Peyer's patch (tissue), 4 donors: ENCODE data around the gene ZBTB7C.

Experiments
- POLR2A ChIP-seq, 2 donors: fragments of 450-650 bp; IDR thresholded peaks; one replicate each; pipeline ENCODE4 v1.5.1; 2017; ENCODE audit warnings: antibody characterized with exemption in 2 of 2, mild to moderate bottlenecking in 2 of 2, moderate library complexity in 2 of 2
- TF ChIP-seq, protein P1 (sequence below), 6 experiments: fragments of 450-650 bp in 4 of 6; fragments of 200-600 bp in 2 of 6; sonication (generic) in 1 of 6; IDR thresholded peaks; one replicate each; pipeline ENCODE4 v1.5.1; 2017 to 2019; ENCODE audit warnings: antibody characterized with exemption in 6 of 6, mild to moderate bottlenecking in 3 of 6, moderate library complexity in 1 of 6

GRCh38 chr18:48295586-48296311, 113.4 kb downstream of the ZBTB7C start:
- TF ChIP-seq, protein P1, sequence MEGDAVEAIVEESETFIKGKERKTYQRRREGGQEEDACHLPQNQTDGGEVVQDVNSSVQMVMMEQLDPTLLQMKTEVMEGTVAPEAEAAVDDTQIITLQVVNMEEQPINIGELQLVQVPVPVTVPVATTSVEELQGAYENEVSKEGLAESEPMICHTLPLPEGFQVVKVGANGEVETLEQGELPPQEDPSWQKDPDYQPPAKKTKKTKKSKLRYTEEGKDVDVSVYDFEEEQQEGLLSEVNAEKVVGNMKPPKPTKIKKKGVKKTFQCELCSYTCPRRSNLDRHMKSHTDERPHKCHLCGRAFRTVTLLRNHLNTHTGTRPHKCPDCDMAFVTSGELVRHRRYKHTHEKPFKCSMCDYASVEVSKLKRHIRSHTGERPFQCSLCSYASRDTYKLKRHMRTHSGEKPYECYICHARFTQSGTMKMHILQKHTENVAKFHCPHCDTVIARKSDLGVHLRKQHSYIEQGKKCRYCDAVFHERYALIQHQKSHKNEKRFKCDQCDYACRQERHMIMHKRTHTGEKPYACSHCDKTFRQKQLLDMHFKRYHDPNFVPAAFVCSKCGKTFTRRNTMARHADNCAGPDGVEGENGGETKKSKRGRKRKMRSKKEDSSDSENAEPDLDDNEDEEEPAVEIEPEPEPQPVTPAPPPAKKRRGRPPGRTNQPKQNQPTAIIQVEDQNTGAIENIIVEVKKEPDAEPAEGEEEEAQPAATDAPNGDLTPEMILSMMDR (IDR thresholded peaks at IDR 0.05), result no peak
- TF ChIP-seq POLR2A (IDR thresholded peaks at IDR 0.05), result no peak
